Adrenal gland (tissue), 12 donors: ENCODE measurements around the gene RNF113A. TPM values are rescaled to one million over a fixed set of nuclear protein-coding genes. Genes with fewer than 3 reads are reported as not detected.

ENCODE experiments used
- DNase-seq, 7 donors: peaks; one replicate each; pipeline ENCODE4 v3.0.0-alpha.2; 2019 to 2020
- H3K27ac ChIP-seq, 5 donors: fragments of 200-600 bp; sonication (generic) in 4 of 5; 1 replicate in 3 of 5; 2 replicates in 2 of 5; pipeline versions ENCODE4 v1.5.1 to v1.8.0; 2016 to 2020; ENCODE audit warnings: mild to moderate bottlenecking in 1 of 5
- H3K27me3 ChIP-seq: fragments of 200-600 bp; 2 replicates; pipeline ENCODE4 v1.8.0; 2021
- H3K36me3 ChIP-seq, 2 donors: fragments of 200-600 bp; replicated peaks in 1 of 2; 1 replicate in 1 of 2; 2 replicates in 1 of 2; pipeline versions ENCODE4 v1.5.1 to v1.8.0; 2018 to 2022
- H3K4me1 ChIP-seq, 2 donors: fragments of 200-600 bp; replicated peaks in 1 of 2; 1 replicate in 1 of 2; 2 replicates in 1 of 2; pipeline versions ENCODE4 v1.5.1 to v1.8.0; 2018 to 2021
- H3K4me3 ChIP-seq, 4 donors: fragments of 200-600 bp; sonication (generic) in 3 of 4; one replicate each; pipeline ENCODE4 v1.5.1; 2016 to 2018
- H3K9me3 ChIP-seq, 3 donors: fragments of 200-600 bp; sonication (generic) in 1 of 3; replicated peaks in 1 of 3; 1 replicate in 2 of 3; 2 replicates in 1 of 3; pipeline versions ENCODE4 v1.5.1 to v1.8.0; 2016 to 2021
- POLR2A ChIP-seq, 2 donors: fragments of 450-650 bp; IDR thresholded peaks; one replicate each; pipeline ENCODE4 v1.6.1; 2017; ENCODE audit warnings: antibody characterized with exemption in 2 of 2, mild to moderate bottlenecking in 2 of 2, moderate library complexity in 1 of 2
- WGBS, 4 donors: extraction: QIAGEN DNeasy Blood & Tissue Kit in 2 of 4; methylation state at CpG; one replicate each; pipeline versions ENCODE4 v1.1.5 to v1.1.7; 2013 to 2017; 5-methylcytosine and 5-hydroxymethylcytosine counted together
- intact Hi-C, 2 donors: fragments of 100-400 bp; cut with DNase I; formaldehyde crosslinking; loops; one replicate each; pipeline versions ENCODE4 v1.14.1 to v1.15.0; 2022 to 2023
- polyA plus RNA-seq, 3 donors: library from polyadenylated mRNA; stranded (reverse); fragments of 200-250 nt in 2 of 3; fragments of 350-450 nt in 1 of 3; fragmentation: Illumina TruSeq in 1 of 3; extraction: RNeasy Lipid Tissue Mini Kit (QIAGEN cat#74804) in 1 of 3; gene quantifications; one replicate each; pipeline ENCODE4 v1.2.3, GENCODE V29; 2013 to 2014
- total RNA-seq, 9 donors: library from RNA; depleted of rRNA in 4 of 9; stranded (reverse); fragments of >200 nt in 4 of 9; fragments of 120-200 nt in 1 of 9; fragmentation: NEBNext Ultra II Directional in 1 of 9; extraction: Animal tissue kit (Norgen Biotek cat#: 25700) in 1 of 9; gene quantifications; one replicate each; pipeline versions ENCODE4 v1.1.0 to v1.2.4, GENCODE V29; 2013 to 2023
- TF ChIP-seq, protein P1 (sequence below), 6 experiments: fragments of 450-650 bp in 4 of 6; fragments of 200-600 bp in 2 of 6; sonication (generic) in 1 of 6; IDR thresholded peaks; 1 replicate in 5 of 6; 2 replicates in 1 of 6; pipeline versions ENCODE4 v1.5.1 to v1.8.0; 2016 to 2021; ENCODE audit warnings: antibody characterized with exemption in 6 of 6, mild to moderate bottlenecking in 2 of 6, moderate library complexity in 1 of 6
- donor health status: healthy with polysubstance abuse.
- donor health status: Bipolar disorder and iron deficiency.
- donor health status: DM: yes; HTN: yes; CAD: no.
- donor health status: DM: no; HTN: no; CAD: no.
- donor health status: DM: no; HTN: no; CAD: no.
- donor health status: DM: yes; HTN: yes; CAD: no.

The RNF113A gene
- total and polyA plus RNA-seq, 12 donors: 11.5 to 21.5 (median 15.8) TPM

DNA sequence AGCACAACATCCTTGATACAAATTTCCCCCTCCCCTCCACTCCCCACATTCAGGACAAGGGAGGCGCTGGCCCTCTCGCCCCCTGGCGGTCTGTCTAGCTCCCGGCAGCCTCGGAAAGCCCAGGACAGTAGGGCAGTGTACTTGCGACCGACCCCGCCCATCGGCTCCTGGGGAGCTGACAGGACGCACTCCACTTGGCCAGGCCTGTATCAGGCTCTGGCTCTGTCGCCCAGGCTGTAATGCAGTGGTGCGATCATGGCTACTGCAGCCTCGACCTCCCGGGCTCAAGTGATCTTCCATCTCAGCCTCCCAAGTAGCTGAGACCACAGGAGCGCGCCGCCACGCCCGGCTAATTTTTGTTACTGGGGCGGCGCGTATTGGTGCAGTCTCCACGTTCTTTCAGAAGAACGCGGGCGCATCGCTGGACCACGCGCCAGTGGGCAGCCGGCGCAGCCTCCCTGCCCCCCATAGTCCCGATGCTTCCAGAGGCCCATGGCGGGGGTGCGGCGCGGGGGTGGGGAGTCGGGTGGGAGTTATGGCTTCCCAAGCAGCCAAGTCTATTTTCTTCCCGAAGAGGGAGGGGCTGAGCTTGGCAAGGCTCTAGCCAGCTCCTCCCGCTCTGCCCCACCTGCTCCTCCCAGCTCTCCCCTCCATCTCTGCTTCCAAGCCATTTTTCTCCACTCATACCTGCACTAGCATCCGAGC lies 16.3 kb upstream of the RNF113A start:
- Histone ChIP-seq H3K4me3 (peak overlapping the region in 1 of 4 donors; percentile 42), H3K27ac (no peak overlapping the region), H3K27me3 (peaks cover 5% of the 10 kb centered on the region), H3K9me3 (no peaks in the 10 kb centered on the region), H3K36me3 (no peaks in the 10 kb centered on the region), H3K4me1 (no peaks in the 10 kb centered on the region)
- intact Hi-C loops: no loop called here
- DNase-seq: peak; percentile 33 to 70 (median 55)
- 10 to 80% (median 27%) methylated on average over 4 to 40 of the region's 40 CpGs for WGBS, 4 donors
- no peak for TF ChIP-seq POLR2A (IDR thresholded peaks at IDR 0.05)
- TF ChIP-seq, protein P1, sequence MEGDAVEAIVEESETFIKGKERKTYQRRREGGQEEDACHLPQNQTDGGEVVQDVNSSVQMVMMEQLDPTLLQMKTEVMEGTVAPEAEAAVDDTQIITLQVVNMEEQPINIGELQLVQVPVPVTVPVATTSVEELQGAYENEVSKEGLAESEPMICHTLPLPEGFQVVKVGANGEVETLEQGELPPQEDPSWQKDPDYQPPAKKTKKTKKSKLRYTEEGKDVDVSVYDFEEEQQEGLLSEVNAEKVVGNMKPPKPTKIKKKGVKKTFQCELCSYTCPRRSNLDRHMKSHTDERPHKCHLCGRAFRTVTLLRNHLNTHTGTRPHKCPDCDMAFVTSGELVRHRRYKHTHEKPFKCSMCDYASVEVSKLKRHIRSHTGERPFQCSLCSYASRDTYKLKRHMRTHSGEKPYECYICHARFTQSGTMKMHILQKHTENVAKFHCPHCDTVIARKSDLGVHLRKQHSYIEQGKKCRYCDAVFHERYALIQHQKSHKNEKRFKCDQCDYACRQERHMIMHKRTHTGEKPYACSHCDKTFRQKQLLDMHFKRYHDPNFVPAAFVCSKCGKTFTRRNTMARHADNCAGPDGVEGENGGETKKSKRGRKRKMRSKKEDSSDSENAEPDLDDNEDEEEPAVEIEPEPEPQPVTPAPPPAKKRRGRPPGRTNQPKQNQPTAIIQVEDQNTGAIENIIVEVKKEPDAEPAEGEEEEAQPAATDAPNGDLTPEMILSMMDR (IDR thresholded peaks at IDR 0.05): peak in 5 of 6 experiments; percentile 9 to 47 (median 36)

DNA sequence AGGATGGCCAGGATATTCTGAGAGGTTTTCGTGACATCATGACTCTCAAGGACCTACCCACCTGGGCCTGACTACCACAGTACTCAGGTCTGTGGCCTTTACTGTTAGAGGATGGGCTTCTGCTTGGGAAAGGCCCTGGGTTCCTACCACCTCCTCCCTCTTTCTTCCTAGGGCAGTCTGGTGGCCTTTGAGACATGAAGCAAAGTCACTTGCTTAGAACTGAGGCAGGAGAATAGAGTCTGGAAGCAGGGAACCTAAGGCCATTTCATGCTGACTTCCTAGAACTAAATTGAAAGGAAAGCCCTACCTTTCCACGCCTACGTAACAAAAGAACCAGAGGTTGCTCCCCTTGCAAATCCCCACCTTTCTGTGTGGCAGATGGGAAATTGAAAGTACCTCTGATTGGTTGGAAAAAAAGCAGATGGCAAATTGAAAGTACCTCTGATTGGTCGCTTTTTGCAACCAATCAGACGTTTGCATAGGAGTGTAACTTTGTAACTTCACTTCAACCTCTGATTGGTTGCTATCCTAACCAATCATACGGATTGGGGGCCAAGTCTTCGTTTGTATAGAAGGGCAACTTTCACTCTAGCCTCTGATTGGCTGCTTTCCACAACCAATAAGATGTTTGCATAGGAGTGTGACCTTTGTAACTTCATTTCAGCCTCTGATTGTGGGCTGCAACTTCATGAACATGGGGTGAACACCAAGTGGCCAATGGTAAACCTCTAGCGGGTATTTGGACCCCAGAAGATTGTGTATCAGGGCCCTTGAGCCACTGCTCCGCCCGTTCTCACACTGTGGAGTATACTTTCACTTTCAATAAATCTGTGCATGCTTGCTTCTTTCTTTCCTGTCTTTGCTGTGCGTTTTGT lies 14.3 kb upstream of the RNF113A start:
- Histone ChIP-seq H3K36me3 (no peaks in the 10 kb centered on the region), H3K27ac (no peak overlapping the region), H3K4me1 (no peaks in the 10 kb centered on the region), H3K27me3 (peaks cover 5% of the 10 kb centered on the region), H3K9me3 (no peaks in the 10 kb centered on the region), H3K4me3 (peak overlapping the region in 1 of 4 donors; percentile 18)
- TF ChIP-seq, protein P1 (IDR thresholded peaks at IDR 0.05): no peak
- no peak for TF ChIP-seq POLR2A (IDR thresholded peaks at IDR 0.05)
- intact Hi-C loops: no loop called here
- peak in 3 of 7 donors; percentile 13 to 33 (median 19) for DNase-seq
- WGBS, 4 donors: 72 to 88% (median 76%) methylated on average over 5 to 11 of the region's 11 CpGs

DNA sequence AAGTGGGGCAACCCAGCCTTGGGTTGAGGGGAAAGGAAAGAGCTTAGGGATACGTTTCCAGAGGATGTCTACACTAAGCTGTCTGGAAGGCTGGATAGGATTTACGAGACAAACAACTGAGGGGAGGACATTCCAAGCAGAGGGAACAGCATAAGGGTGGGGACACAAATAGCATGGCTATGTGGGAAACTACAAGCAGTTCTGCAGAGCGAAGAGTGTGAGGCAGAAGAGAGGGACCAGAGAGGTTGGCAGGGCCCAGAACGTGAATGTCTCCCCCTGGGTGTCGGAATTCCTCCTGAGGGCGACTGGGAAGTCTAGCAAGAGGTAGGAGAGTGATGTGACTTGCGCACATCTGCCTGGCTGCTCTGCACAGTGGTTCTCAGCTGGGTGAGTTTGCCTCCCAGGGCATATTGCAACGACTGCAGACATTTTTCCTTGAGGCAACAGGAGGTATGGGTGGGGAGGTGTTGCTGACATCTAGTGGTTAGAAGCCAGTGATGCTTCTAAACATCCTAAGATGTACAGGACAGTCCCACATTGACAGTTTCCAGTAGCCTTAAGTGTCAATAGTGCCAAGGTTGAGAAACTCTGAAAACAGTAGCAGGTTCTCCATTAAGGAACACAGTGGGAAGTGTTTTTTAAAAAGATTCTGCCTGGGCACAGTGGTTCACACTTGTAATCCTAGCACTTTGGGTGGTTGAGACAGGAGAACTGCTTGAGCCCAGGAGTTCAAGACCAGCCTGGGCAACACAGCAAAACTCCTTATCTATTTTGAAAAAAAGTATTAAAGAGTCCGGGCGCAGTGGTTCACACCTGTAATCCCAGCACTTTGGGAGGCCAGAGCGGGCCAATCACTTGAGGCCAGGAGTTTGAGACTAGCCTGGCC lies 9.3 kb upstream of the RNF113A start:
- Histone ChIP-seq H3K4me3 (no peak overlapping the region), H3K4me1 (no peaks in the 10 kb centered on the region), H3K27me3 (no peaks in the 10 kb centered on the region), H3K36me3 (no peaks in the 10 kb centered on the region), H3K27ac (no peak overlapping the region), H3K9me3 (no peaks in the 10 kb centered on the region)
- DNase-seq: peak; percentile 18 to 55 (median 37)
- WGBS, 4 donors: 39 to 57% (median 52%) methylated on average over 9 to 11 of the region's 11 CpGs
- intact Hi-C loops: no loop called here
- TF ChIP-seq POLR2A (IDR thresholded peaks at IDR 0.05): no peak
- TF ChIP-seq, protein P1 (IDR thresholded peaks at IDR 0.05): peak; percentile 35 to 63 (median 48)
